ENCODE data around the gene UEVLD.

The UEVLD gene

DNA sequence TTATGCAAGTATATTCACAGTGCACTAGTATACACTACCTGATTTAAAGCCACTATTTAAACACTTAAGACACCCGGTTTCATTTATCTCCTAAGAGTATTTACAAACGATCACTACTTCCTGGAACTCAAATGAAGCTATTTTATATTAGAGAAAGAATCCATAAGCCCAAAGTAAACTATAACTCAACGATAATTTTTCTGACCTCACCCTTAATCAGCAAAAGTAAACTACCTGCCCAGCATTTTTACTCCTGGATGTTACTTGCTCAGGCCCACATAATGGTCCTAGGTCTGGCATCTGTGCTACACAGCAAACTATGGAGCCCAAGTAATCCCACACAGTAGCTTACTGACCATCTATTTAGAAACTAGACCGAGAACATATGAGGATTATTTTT, 95.2 kb downstream of the UEVLD start:
- Histone ChIP-seq H3K9me3 (ENCODE audit: control insufficient read depth in 1 of 2, low read length in 2 of 2) (no peaks in the 10 kb centered on the region), H3K27ac (ENCODE audit: low read length) (no peak overlapping the region), H3K36me3 (ENCODE audit: control insufficient read depth in 1 of 2, insufficient read depth in 2 of 2, low read length in 2 of 2) (peaks cover 29 to 49% of the 10 kb centered on the region in 2 donors), H3K4me1 (ENCODE audit: control insufficient read depth in 1 of 2, insufficient read depth in 2 of 2, low read length in 2 of 2) (no peaks in the 10 kb centered on the region), H3K4me3 (ENCODE audit: low read depth in 1 of 2, low read length in 2 of 2) (no peak overlapping the region), H3K27me3 (ENCODE audit: low read depth, low read length) (no peaks in the 10 kb centered on the region)

DNA sequence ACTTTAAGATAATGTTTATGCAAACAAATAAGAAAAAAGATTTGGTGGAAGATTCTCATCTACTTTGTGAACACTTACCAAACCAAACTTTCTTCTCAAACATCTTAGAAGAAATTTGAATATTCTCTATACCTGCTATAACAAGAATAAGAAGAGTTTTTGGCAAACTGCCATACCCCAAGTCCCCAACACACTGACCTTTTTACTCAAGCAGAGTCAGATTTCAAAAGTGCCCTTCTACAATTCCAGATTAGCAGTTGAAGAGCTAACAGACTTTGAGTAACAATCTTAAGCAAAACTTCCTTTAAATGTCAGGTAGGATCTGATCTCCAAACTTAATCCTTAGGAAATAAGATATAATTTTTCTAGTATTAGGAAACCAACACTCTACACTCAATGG, 95.6 kb downstream of the UEVLD start:
- no peaks in the 10 kb centered on the region for H3K27me3 ChIP-seq (ENCODE audit: low read depth, low read length)
- no peaks in the 10 kb centered on the region for H3K9me3 ChIP-seq (ENCODE audit: control insufficient read depth in 1 of 2, low read length in 2 of 2)
- no peak overlapping the region for H3K4me3 ChIP-seq (ENCODE audit: low read depth in 1 of 2, low read length in 2 of 2)
- no peak overlapping the region for H3K27ac ChIP-seq (ENCODE audit: low read length)
- H3K4me1 ChIP-seq (ENCODE audit: control insufficient read depth in 1 of 2, insufficient read depth in 2 of 2, low read length in 2 of 2) = no peaks in the 10 kb centered on the region
- H3K36me3 ChIP-seq (ENCODE audit: control insufficient read depth in 1 of 2, insufficient read depth in 2 of 2, low read length in 2 of 2) = peaks cover 25 to 50% of the 10 kb centered on the region in 2 donors

DNA sequence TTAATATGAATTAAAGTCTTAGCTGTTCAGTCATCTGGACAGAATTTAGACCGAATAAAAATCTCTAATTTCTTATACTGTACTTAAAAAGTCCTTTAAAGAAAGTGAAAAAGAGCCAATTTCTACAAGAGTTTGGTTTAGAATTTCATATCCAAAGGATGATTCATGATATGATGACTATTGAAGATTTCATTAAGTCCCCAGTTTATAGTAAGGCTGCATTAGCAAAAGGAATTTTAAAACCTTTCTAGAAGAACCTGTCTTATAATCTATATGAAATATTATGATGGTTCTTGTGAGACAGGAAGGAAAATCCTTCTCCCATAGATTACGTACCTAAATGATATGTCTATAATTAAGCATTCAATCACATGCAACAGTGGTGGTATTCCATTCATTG, 96.6 kb downstream of the UEVLD start:
- no peaks in the 10 kb centered on the region for H3K4me1 ChIP-seq (ENCODE audit: control insufficient read depth in 1 of 2, insufficient read depth in 2 of 2, low read length in 2 of 2)
- H3K4me3 ChIP-seq (ENCODE audit: low read depth in 1 of 2, low read length in 2 of 2) = no peak overlapping the region
- peaks cover 22 to 44% of the 10 kb centered on the region in 2 donors for H3K36me3 ChIP-seq (ENCODE audit: control insufficient read depth in 1 of 2, insufficient read depth in 2 of 2, low read length in 2 of 2)
- no peaks in the 10 kb centered on the region for H3K27me3 ChIP-seq (ENCODE audit: low read depth, low read length)
- H3K27ac ChIP-seq (ENCODE audit: low read length) = no peak overlapping the region
- H3K9me3 ChIP-seq (ENCODE audit: control insufficient read depth in 1 of 2, low read length in 2 of 2) = no peaks in the 10 kb centered on the region

DNA sequence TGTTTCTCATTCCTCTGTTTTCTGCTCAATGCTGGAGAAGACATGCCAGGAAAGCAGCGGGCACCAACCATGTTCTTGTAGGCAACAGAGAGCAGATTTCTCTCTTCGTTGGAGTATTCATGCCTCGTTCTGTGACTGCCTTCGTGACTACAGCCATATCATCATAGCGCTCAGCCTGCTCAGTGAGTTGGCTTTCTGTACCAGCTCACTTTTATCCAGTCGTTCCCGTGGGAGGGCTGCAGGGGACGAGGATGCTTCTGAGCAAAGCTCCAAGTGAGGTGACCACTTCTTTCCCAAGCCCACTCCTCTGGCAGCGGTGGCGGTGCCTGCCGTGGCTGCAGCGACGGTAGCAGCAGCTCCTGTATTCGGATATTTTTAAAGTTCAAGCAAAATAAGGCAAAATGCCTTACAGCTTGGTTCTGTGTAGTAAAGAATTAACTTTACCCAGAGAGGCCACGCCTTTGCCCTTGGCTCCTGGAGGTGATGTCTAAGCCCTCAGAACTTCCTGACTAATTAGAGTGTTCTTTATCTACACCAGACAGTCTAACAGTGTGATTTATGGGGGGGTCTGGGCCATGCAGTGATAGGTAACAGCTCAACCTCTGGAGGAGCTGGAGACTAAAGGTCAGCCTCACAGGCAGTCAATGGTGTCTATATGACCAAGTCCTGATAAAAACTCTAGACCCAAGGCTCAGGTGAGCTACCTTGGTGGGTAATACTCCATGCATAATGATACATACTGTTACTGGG, 97.6 kb downstream of the UEVLD start:
- Histone ChIP-seq H3K4me3 (ENCODE audit: low read depth in 1 of 2, low read length in 2 of 2) (no peak overlapping the region), H3K4me1 (ENCODE audit: control insufficient read depth in 1 of 2, insufficient read depth in 2 of 2, low read length in 2 of 2) (no peaks in the 10 kb centered on the region), H3K27ac (ENCODE audit: low read length) (no peak overlapping the region), H3K27me3 (ENCODE audit: low read depth, low read length) (no peaks in the 10 kb centered on the region), H3K36me3 (ENCODE audit: control insufficient read depth in 1 of 2, insufficient read depth in 2 of 2, low read length in 2 of 2) (peaks cover 22 to 42% of the 10 kb centered on the region in 2 donors), H3K9me3 (ENCODE audit: control insufficient read depth in 1 of 2, low read length in 2 of 2) (no peaks in the 10 kb centered on the region)

DNA sequence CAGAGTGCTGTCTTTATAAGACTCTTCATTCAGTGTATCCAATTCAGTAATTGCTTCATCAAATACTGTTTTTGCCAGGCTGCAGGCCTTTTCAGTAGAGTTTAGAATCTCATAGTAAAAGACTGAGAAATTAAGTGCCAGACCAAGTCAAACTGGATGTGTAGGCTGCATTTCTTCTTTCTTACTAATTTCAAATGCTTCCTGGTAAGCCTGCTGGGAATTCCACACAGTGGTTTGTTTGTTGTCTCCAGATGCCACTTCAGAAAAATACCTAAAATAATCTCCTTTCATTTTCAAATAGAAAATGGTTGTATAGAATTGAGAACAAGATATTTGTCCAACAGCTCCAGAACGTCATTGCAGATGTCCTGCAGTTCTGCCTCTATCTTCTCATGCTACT, 98.2 kb downstream of the UEVLD start:
- H3K36me3 ChIP-seq (ENCODE audit: control insufficient read depth in 1 of 2, insufficient read depth in 2 of 2, low read length in 2 of 2) = peaks cover 22 to 38% of the 10 kb centered on the region in 2 donors
- no peaks in the 10 kb centered on the region for H3K9me3 ChIP-seq (ENCODE audit: control insufficient read depth in 1 of 2, low read length in 2 of 2)
- H3K27me3 ChIP-seq (ENCODE audit: low read depth, low read length) = no peaks in the 10 kb centered on the region
- H3K4me3 ChIP-seq (ENCODE audit: low read depth in 1 of 2, low read length in 2 of 2) = no peak overlapping the region
- H3K27ac ChIP-seq (ENCODE audit: low read length) = no peak overlapping the region
- no peaks in the 10 kb centered on the region for H3K4me1 ChIP-seq (ENCODE audit: control insufficient read depth in 1 of 2, insufficient read depth in 2 of 2, low read length in 2 of 2)

DNA sequence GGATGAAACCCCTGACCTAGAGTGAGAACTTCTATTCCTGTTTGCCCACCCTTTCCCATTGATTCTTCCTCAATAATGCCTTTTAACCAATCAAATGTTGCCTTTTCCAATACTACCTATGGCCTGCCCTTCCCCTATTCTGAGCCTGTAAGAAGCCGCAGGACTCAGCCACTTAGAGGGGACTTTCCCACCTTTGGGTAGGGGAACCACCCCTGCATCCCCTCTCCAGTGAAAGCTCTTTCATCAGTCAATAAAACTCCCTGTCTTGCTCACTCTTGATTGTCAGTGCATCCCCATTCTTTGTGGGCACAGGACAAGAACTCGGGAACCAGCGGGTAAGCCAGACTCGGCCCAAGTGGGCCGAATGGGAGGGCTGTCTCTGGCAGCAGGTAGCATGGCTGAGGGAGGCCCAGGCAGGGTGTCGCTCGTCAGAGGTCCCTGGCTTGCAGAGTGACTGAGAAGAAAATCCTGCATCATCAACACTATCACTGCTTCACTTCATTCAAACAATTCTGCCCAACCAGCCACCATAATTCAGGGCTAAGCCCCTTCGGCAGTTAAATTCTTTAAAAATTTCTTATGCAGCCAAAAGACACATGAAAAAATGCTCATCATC, 102.5 kb downstream of the UEVLD start:
- Histone ChIP-seq H3K27me3 (ENCODE audit: low read depth, low read length) (no peaks in the 10 kb centered on the region), H3K9me3 (ENCODE audit: control insufficient read depth in 1 of 2, low read length in 2 of 2) (no peaks in the 10 kb centered on the region), H3K4me3 (ENCODE audit: low read depth in 1 of 2, low read length in 2 of 2) (no peak overlapping the region), H3K27ac (ENCODE audit: low read length) (no peak overlapping the region), H3K36me3 (ENCODE audit: control insufficient read depth in 1 of 2, insufficient read depth in 2 of 2, low read length in 2 of 2) (peaks cover 41 to 61% of the 10 kb centered on the region in 2 donors), H3K4me1 (ENCODE audit: control insufficient read depth in 1 of 2, insufficient read depth in 2 of 2, low read length in 2 of 2) (no peaks in the 10 kb centered on the region)

All from muscle layer of duodenum (tissue), 2 donors.